Mesendoderm (in vitro differentiated cells): ENCODE measurements around the gene VIPR2.

Experiments
- DNase-seq: peaks from one replicate; pipeline ENCODE4 v3.0.0; 2013
- H2AK5ac ChIP-seq: 2 replicates; pipeline ENCODE4 v1.6.1; 2013; ENCODE audit warnings: low read length, inconsistent platforms
- H2BK120ac ChIP-seq: 2 replicates; pipeline ENCODE4 v1.6.1; 2013; ENCODE audit warnings: low read depth, mild to moderate bottlenecking, low read length, moderate library complexity, mixed read lengths
- H2BK15ac ChIP-seq: replicated peaks from 2 replicates; pipeline ENCODE4 v1.6.1; 2013; ENCODE audit warnings: low read depth, mild to moderate bottlenecking, moderate library complexity
- H2BK5ac ChIP-seq: 2 replicates; pipeline ENCODE4 v1.6.1; 2013; ENCODE audit warnings: low read length, inconsistent platforms
- H3K18ac ChIP-seq: 2 replicates; pipeline ENCODE4 v1.6.1; 2013; ENCODE audit warnings: mild to moderate bottlenecking, low read length, mixed read lengths
- H3K23ac ChIP-seq: one replicate; pipeline ENCODE4 v1.6.1; 2013; ENCODE audit warnings: low read length
- H3K27ac ChIP-seq: 2 replicates; pipeline ENCODE4 v1.5.1; 2013; ENCODE audit warnings: low read depth, mild to moderate bottlenecking, inconsistent platforms, low read length, moderate library complexity
- H3K27me3 ChIP-seq: 2 replicates; pipeline ENCODE4 v1.6.1; 2013; ENCODE audit warnings: low read length, control low read depth, mild to moderate bottlenecking, inconsistent platforms; ENCODE audit not compliant: insufficient read depth, poor library complexity
- H3K36me3 ChIP-seq: 2 replicates; pipeline ENCODE4 v1.6.1; 2013; ENCODE audit warnings: low read length, inconsistent platforms; ENCODE audit not compliant: control insufficient read depth, insufficient read depth
- H3K4ac ChIP-seq: one replicate; pipeline ENCODE4 v1.6.1; 2013; ENCODE audit warnings: low read depth, mild to moderate bottlenecking, low read length, moderate library complexity
- H3K4me1 ChIP-seq: 2 replicates; pipeline ENCODE4 v1.6.1; 2013; ENCODE audit warnings: low read depth, low read length, inconsistent platforms; ENCODE audit not compliant: control insufficient read depth
- H3K4me2 ChIP-seq: 2 replicates; pipeline ENCODE4 v1.6.1; 2013; ENCODE audit warnings: low read length
- H3K4me3 ChIP-seq: 2 replicates; pipeline ENCODE4 v1.5.1; 2013; ENCODE audit warnings: mild to moderate bottlenecking, low read length
- H3K56ac ChIP-seq: one replicate; pipeline ENCODE4 v1.6.1; 2013; ENCODE audit warnings: low read length
- H3K79me1 ChIP-seq: 2 replicates; pipeline ENCODE4 v1.6.1; 2013; ENCODE audit warnings: low read length, inconsistent platforms
- H3K79me2 ChIP-seq: 2 replicates; pipeline ENCODE4 v1.6.1; 2013; ENCODE audit warnings: mild to moderate bottlenecking, low read length; ENCODE audit not compliant: control insufficient read depth, insufficient read depth
- H3K9ac ChIP-seq: 2 replicates; pipeline ENCODE4 v1.6.1; 2013; ENCODE audit warnings: low read length, inconsistent platforms
- H4K5ac ChIP-seq: one replicate; pipeline ENCODE4 v1.6.1; 2013; ENCODE audit warnings: low read length
- H4K8ac ChIP-seq: one replicate; pipeline ENCODE4 v1.6.1; 2013; ENCODE audit warnings: low read depth, mild to moderate bottlenecking, control low read depth, low read length, moderate library complexity
- WGBS: extraction: QIAGEN DNeasy Blood & Tissue Kit; methylation state at CpG from one replicate; pipeline ENCODE4 v1.1.7; 2013; ENCODE audit warnings: low lambda C conversion rate, missing lambda C conversion rate; ENCODE audit not compliant: insufficient coverage; ENCODE audit errors: extremely low coverage; 5-methylcytosine and 5-hydroxymethylcytosine counted together

The VIPR2 gene

DNA sequence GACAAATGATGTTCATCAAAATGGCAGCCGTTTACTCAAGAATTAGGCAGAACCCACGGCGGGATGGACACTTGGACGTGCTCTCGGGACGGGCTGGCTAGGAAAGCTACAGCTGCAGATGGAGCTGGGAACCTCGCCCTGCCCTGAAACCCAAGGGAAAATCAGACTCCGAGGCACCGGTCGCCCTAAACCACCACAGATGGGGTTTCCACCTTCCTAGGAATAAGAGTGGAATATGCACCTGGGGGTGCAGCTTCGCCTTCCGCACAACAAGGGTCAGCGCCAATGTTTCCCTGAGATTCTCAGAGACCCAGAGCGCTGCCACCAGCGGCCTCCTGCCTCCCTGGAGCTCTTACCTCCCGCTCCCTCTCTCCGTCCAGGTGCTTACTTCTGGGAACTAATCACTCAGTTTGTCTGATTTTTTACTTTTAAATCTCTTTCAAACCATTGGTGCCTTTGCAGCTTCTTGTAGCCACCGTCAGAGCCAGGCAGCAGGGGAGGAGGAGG lies 165.6 kb downstream of the VIPR2 start:
- WGBS, result no CpG with 5 or more reads among the region's 18 CpGs
- H4K8ac ChIP-seq, result no peak overlapping the region
- H3K23ac ChIP-seq, result no peak overlapping the region
- H3K4ac ChIP-seq, result no peak overlapping the region
- H3K79me2 ChIP-seq, result no peaks in the 10 kb centered on the region
- H3K4me3 ChIP-seq, result no peak overlapping the region
- no peak overlapping the region for H3K56ac ChIP-seq
- H3K36me3 ChIP-seq, result no peaks in the 10 kb centered on the region
- H3K4me2 ChIP-seq, result no peak overlapping the region
- DNase-seq, result no peak
- no peak overlapping the region for H4K5ac ChIP-seq
- no peaks in the 10 kb centered on the region for H3K27me3 ChIP-seq
- H2BK5ac ChIP-seq, result no peak overlapping the region
- H3K18ac ChIP-seq, result no peak overlapping the region
- H3K79me1 ChIP-seq, result no peaks in the 10 kb centered on the region
- no peak overlapping the region for H2AK5ac ChIP-seq
- no peak overlapping the region for H3K27ac ChIP-seq
- no peaks in the 10 kb centered on the region for H3K4me1 ChIP-seq
- H2BK120ac ChIP-seq, result no peak overlapping the region
- no peak overlapping the region for H2BK15ac ChIP-seq
- H3K9ac ChIP-seq, result no peak overlapping the region
